GM13976 (cell line): Measurements from ENCODE around the gene TREML2.
"Not testable (repeated sequence)": the region's sequence is repeated elsewhere in the genome, so short reads cannot be mapped to it uniquely, and the experiment has no call there.

Experiments
- DNase-seq: peaks from one replicate; pipeline ENCODE4 v3.0.0; 2012; ENCODE audit warnings: low spot score
- CTCF ChIP-seq: IDR thresholded peaks from 2 replicates; pipeline ENCODE4 v1.5.1; 2012; ENCODE audit warnings: borderline replicate concordance, mild to moderate bottlenecking; ENCODE audit not compliant: insufficient read depth; ENCODE audit errors: extremely low read depth, missing control alignments, control extremely low read depth
- in situ Hi-C: fragments of 300-500 bp; cut with MboI; formaldehyde crosslinking; loops from one replicate; pipeline ENCODE4 v1.12.0; 2022; ENCODE audit warnings: low sequenced_read_pairs, mixed read lengths, inconsistent platforms; ENCODE audit not compliant: unreplicated experiment

TREML2 gene

GRCh38 chr6:41200901-41201763, at the start of gene TREML2:
TSS of gene TREML2 (minus strand) at chr6:41201149. CDS start at chr6:41201008, 141 bp downstream.
- no peak for TF ChIP-seq CTCF
- no peak for DNase-seq
- in situ Hi-C loops = no loop called here

GRCh38 chr6:41247882-41248705, 47.1 kb upstream of the TREML2 start:
- DNase-seq = no peak
- in situ Hi-C loops = no loop called here
- no peak for TF ChIP-seq CTCF

- no peak for TF ChIP-seq CTCF
- no peak for DNase-seq
- in situ Hi-C loops = no loop called here
Measured at GRCh38 chr6:41247288-41247865, 46.4 kb upstream of the TREML2 start.

- DNase-seq, in situ Hi-C loops: not testable (repeated sequence)
Measured at GRCh38 chr6:41246529-41246928, 45.6 kb upstream of the TREML2 start.

GRCh38 chr6:41239467-41240159, 38.7 kb upstream of the TREML2 start:
- TF ChIP-seq CTCF = no peak
- in situ Hi-C loops = no loop called here
- no peak for DNase-seq

GRCh38 chr6:41237128-41237527, 36.2 kb upstream of the TREML2 start:
- in situ Hi-C loops = no loop called here
- DNase-seq = no peak
- no peak for TF ChIP-seq CTCF
